HG03175 (cell line): ENCODE measurements around the gene CERK.

Experiments used
- ATAC-seq: cut with Tn5 transposase; IDR thresholded peaks from one replicate; pipeline ENCODE4 v1.9.1; 2021; ENCODE audit warnings: mild to moderate bottlenecking, moderate library complexity; ENCODE audit not compliant: unreplicated experiment

Gene CERK

GRCh38 chr22:46679706-46680269, 58.3 kb downstream of the CERK start:
- no peak for ATAC-seq

- ATAC-seq = no peak
Measured at GRCh38 chr22:46678785-46679700, 59.0 kb downstream of the CERK start.

- no peak for ATAC-seq
Measured at GRCh38 chr22:46678003-46678657, 59.9 kb downstream of the CERK start.

GRCh38 chr22:46677323-46678002, 60.6 kb downstream of the CERK start:
- ATAC-seq = no peak

- no peak for ATAC-seq
Measured at GRCh38 chr22:46676881-46677280, 61.2 kb downstream of the CERK start.

GRCh38 chr22:46676479-46676878, 61.6 kb downstream of the CERK start:
- no peak for ATAC-seq

DNA sequence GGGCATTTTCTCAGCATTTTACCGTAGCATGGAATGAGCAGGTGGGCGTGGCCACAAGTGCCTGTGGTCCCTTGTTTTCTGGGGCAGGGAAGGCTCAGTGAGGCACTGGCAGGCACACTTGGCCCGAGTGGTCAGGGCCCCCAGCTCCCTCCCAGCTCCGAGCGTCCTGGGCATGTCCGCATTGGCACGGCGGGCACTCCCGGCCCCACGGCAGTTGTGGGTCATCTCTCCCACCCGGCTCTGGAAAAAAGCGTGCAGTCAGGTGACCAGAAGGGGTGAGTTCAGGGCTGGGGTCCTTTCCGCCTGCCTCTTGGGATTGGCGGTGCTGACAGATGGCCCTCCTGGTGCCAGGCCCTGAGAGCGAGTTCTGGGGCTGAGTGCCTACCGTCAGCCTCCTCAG, 62.1 kb downstream of the CERK start:
- no peak for ATAC-seq

DNA sequence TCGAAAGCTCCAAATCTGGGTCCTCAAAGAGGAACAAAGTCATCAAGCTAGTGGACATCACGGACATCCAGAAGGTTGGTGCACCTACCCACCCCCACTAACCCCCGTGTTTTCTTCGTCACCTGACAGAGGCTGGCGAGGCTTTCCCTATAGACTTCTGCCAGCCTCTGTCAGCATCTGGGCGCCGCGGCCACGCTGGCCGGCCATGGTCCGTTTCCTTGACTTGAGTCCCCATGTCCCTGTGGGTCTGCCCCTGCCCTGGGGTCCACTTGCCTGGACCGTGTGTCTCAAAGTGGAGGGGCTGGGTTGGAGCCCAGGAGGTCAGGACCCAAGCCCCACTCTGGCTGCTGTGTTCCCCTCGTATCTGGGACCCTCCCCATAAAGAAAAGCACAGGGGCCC, 62.6 kb downstream of the CERK start:
- no peak for ATAC-seq

- ATAC-seq = no peak
Measured at GRCh38 chr22:46674906-46675305, 63.1 kb downstream of the CERK start.

DNA sequence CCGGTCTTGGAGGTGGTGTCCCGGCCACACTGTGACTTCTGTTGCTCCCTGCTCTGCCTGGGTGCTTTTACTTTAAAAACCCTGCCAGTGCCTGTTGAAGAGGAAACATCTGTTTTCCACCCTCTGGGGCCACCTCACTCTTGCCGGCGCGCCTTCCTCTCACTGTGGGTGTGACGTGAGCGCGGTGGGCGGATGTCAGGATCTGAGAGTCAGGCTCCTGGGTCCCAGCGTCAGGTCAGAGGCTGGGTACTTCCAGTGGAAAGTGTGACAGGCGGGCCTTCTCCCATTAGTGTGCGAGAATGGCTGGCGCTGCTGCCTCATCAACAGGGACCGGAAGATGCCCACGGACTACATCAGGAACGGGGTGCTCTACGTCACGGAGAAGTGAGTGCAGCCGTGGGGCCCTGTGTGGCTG, 63.7 kb downstream of the CERK start:
- no peak for ATAC-seq

DNA sequence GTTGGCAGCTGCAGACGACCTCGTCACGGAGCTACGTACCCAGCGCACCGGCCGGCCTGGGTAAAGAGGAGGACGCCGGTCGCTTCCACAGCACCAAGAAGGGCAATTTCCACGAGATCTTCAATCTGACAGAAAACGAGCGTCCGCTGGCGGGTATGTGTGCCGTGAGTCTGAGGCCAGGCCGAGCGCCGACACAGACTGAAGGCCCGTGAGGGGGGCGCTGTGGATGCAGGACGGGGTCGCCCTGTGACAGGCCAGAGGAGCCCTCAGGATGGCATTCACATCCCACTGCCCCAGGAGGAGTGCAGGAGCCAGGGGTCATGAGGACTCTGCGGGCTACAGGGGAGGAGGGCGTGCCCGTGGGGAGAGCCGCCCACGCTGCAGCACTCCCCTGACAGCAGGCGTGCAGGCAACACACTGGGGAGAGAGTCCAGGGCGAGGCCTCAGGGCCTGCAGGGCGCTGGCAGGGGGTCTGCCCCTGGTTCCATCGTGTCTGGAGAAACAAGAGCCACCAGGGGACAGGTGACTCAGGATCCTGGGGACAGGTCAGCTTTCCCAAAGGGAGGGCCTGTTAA, 64.3 kb downstream of the CERK start:
- no peak for ATAC-seq

GRCh38 chr22:46673205-46673604, 64.8 kb downstream of the CERK start:
- ATAC-seq = no peak

DNA sequence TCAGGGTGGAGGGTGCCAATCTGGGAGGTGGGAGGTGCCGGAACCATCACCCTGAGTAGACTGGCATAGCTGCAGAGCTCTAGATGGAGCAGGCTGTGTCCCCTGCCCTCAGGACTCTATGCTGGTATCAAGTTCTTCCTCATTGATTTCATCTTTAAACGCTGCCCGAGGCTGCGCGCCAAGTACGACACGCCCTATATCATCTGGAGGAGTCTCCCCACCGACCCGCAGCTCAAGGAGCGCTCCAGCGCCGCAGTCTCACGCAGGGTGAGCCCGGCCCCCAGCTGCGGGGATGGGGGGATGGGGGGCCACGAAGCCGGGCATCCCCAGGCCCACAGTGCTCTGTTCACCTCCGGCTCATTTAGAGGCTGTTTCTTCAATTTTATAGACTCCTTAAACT, 65.3 kb downstream of the CERK start:
- no peak for ATAC-seq

- no peak for ATAC-seq
Measured at GRCh38 chr22:46671824-46672432, 66.1 kb downstream of the CERK start.

DNA sequence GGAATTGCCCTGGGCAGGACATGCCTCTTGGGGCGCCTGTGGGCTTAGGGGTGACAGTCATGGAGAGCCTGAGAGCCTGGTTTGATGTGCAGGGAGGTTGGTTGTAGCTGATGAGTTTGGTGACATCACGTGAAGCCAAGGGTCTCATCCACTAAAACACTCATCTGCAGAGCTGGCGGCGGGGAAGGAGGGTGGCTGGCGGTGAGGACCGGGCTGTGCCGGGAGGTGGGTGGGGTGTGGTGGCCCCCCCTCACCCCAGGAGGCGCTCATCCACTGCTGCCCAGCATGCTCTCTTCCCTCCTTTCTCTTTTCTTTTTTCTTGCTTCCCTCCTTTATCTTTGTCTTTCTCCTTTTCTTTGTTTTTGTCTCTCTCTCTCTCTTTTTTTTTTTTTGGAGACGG, 68.9 kb downstream of the CERK start:
- no peak for ATAC-seq

- ATAC-seq = no peak
Measured at GRCh38 chr22:46668116-46668515, 69.9 kb downstream of the CERK start.

DNA sequence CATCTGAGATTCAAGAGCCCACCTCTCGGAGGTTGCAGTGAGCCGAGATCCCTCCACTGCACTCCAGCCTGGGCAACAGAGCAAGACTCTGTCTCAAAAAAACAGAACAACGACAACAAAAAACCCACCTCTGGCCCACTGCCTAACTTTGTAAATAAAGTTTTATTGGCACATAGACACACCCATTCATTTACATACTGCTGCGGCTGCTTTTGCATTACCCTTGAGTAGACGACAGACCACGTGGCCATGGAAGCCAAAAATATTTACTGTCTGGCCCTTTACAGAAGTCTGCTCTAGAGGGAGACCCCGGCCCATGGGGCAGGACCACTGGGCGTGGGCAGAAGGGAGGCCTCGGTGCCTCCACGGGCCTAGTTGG, 70.8 kb downstream of the CERK start:
- ATAC-seq = no peak

DNA sequence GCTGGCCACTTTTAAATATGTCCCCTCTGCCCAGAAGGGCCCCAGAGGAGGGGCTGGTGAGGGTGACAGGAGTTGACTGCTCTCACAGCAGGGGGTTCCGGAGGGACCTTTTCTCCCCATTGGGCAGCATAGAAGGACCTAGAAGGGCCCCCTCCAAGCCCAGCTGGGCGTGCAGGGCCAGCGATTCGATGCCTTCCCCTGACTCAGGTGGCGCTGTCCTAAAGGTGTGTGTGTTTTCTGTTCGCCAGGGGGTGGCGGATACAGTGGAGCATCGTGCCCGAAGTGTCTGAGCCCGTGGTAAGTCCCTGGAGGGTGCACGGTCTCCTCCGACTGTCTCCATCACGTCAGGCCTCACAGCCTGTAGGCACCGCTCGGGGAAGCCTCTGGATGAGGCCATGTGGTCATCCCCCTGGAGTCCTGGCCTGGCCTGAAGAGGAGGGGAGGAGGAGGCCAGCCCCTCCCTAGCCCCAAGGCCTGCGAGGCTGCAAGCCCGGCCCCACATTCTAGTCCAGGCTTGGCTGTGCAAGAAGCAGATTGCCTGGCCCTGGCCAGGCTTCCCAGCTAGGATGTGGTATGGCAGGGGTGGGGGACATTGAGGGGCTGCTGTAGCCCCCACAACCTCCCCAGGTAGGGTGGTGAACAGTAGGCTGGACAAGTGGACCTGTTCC, 71.3 kb downstream of the CERK start:
- ATAC-seq = no peak

- ATAC-seq = no peak
Measured at GRCh38 chr22:46665751-46666280, 72.2 kb downstream of the CERK start.

- no peak for ATAC-seq
Measured at GRCh38 chr22:46665151-46665695, 72.8 kb downstream of the CERK start.
